IMR-90 (cell line): Measurements from ENCODE around the gene CAMTA1. TPM values are rescaled to one million over a fixed set of nuclear protein-coding genes. Genes with fewer than 3 reads are reported as not detected.

Source experiments
- ATAC-seq: fragments of 200-7000 bp; cut with Tn5 transposase; 2 replicates; pipeline ENCODE4 v1.9.1; 2020; ENCODE audit warnings: low read depth, mild to moderate bottlenecking, moderate library complexity
- BruUV-seq: library from RNA; stranded (reverse); fragments of 400-500 nt; replicated peaks from 2 replicates; lab custom pipeline; 2021; lab: Mats Ljungman, UMichigan
- CTCF ChIA-PET: fragments of 300-600 bp; formaldehyde crosslinking; extraction: SDS; loops from one replicate; lab custom pipeline; 2021; ENCODE audit warnings: antibody characterized with exemption; lab: Yijun Ruan, JAX
- POLR2A ChIA-PET: fragments of 300-600 bp; sonication (Branson Sonifier 250); formaldehyde crosslinking; loops from one replicate; lab custom pipeline; 2022; ENCODE audit warnings: antibody characterized with exemption; ENCODE audit not compliant: unreplicated experiment; lab: Charles Lee
- DNase-seq: peaks from one replicate; pipeline ENCODE4 v3.0.0; 2013
- H2AFZ ChIP-seq: replicated peaks from 2 replicates; pipeline ENCODE3; 2013; ENCODE audit warnings: low read length, mild to moderate bottlenecking; ENCODE audit not compliant: poor library complexity
- H2AK5ac ChIP-seq: 2 replicates; pipeline ENCODE4 v1.6.1; 2013; ENCODE audit warnings: low read depth, low read length, inconsistent platforms
- H2AK9ac ChIP-seq: replicated peaks from 2 replicates; pipeline ENCODE3; 2013; ENCODE audit warnings: mild to moderate bottlenecking, low read depth, low read length, moderate library complexity; ENCODE audit not compliant: poor library complexity
- H2BK120ac ChIP-seq: 2 replicates; pipeline ENCODE4 v1.6.1; 2013; ENCODE audit warnings: low read depth, low read length, inconsistent platforms
- H2BK15ac ChIP-seq: 3 replicates; pipeline ENCODE4 v1.6.1; 2013; ENCODE audit warnings: low read depth, low read length, inconsistent platforms
- H2BK20ac ChIP-seq: 2 replicates; pipeline ENCODE4 v1.6.1; 2013; ENCODE audit warnings: low read depth, mild to moderate bottlenecking, inconsistent platforms, low read length, moderate library complexity
- H2BK5ac ChIP-seq: 2 replicates; pipeline ENCODE4 v1.6.1; 2013; ENCODE audit warnings: mild to moderate bottlenecking, low read depth, low read length, inconsistent platforms; ENCODE audit not compliant: poor library complexity, severe bottlenecking
- H3K14ac ChIP-seq: replicated peaks from 2 replicates; pipeline ENCODE4 v1.6.1; 2013; ENCODE audit warnings: low read depth, low read length, inconsistent platforms
- H3K18ac ChIP-seq: 2 replicates; pipeline ENCODE4 v1.6.1; 2013; ENCODE audit warnings: low read depth, low read length, control low read depth
- H3K23ac ChIP-seq: 2 replicates; pipeline ENCODE4 v1.6.1; 2013; ENCODE audit warnings: low read depth, low read length, inconsistent platforms
- H3K27ac ChIP-seq: 2 replicates; pipeline ENCODE4 v1.5.1; 2013; ENCODE audit warnings: mild to moderate bottlenecking, control low read depth, low read length; ENCODE audit not compliant: insufficient read depth
- H3K27me3 ChIP-seq: 2 replicates; pipeline ENCODE4 v1.6.1; 2013; ENCODE audit warnings: low read length; ENCODE audit not compliant: control insufficient read depth, insufficient read depth
- H3K36me3 ChIP-seq: 2 replicates; pipeline ENCODE4 v1.6.1; 2013; ENCODE audit warnings: low read length, mixed read lengths; ENCODE audit not compliant: control insufficient read depth, insufficient read depth
- H3K4ac ChIP-seq: 2 replicates; pipeline ENCODE4 v1.6.1; 2013; ENCODE audit warnings: low read depth, low read length, inconsistent platforms
- H3K4me1 ChIP-seq: 2 replicates; pipeline ENCODE4 v1.6.1; 2013; ENCODE audit warnings: low read length, mixed read lengths; ENCODE audit not compliant: control insufficient read depth, insufficient read depth
- H3K4me2 ChIP-seq: 2 replicates; pipeline ENCODE4 v1.6.1; 2013; ENCODE audit warnings: low read depth, mild to moderate bottlenecking, control low read depth, low read length, moderate library complexity
- H3K4me3 ChIP-seq: 2 replicates; pipeline ENCODE4 v1.5.1; 2013; ENCODE audit warnings: low read depth, mild to moderate bottlenecking, control low read depth, low read length, moderate library complexity; ENCODE audit not compliant: insufficient read depth
- H3K56ac ChIP-seq: 2 replicates; pipeline ENCODE4 v1.6.1; 2013; ENCODE audit warnings: low read length, inconsistent platforms; ENCODE audit not compliant: insufficient read depth; ENCODE audit errors: extremely low read depth
- H3K79me1 ChIP-seq, 2 experiments: 2 replicates each; pipeline ENCODE4 v1.6.1; 2013; ENCODE audit warnings: low read length in 2 of 2, inconsistent platforms in 1 of 2, low read depth in 1 of 2
- H3K9ac ChIP-seq: 2 replicates; pipeline ENCODE4 v1.6.1; 2013; ENCODE audit warnings: low read depth, low read length, control low read depth
- H3K9me1 ChIP-seq: 2 replicates; pipeline ENCODE4 v1.6.1; 2013; ENCODE audit warnings: low read length, inconsistent platforms; ENCODE audit not compliant: insufficient read depth
- H3K9me3 ChIP-seq: 2 replicates; pipeline ENCODE4 v1.6.1; 2013; ENCODE audit warnings: low read length; ENCODE audit not compliant: control insufficient read depth, insufficient read depth
- H4K20me1 ChIP-seq: 2 replicates; pipeline ENCODE4 v1.6.1; 2013; ENCODE audit warnings: low read length, inconsistent platforms; ENCODE audit not compliant: insufficient read depth
- H4K5ac ChIP-seq: 2 replicates; pipeline ENCODE4 v1.6.1; 2013; ENCODE audit warnings: mild to moderate bottlenecking, low read depth, low read length, control low read depth
- H4K8ac ChIP-seq, 2 experiments: 2 replicates each; pipeline ENCODE4 v1.6.1; 2013; ENCODE audit warnings: low read depth in 2 of 2, low read length in 2 of 2, control low read depth in 1 of 2, inconsistent platforms in 1 of 2
- H4K91ac ChIP-seq: 2 replicates; pipeline ENCODE4 v1.6.1; 2013; ENCODE audit warnings: low read depth, low read length, inconsistent platforms; ENCODE audit not compliant: insufficient read depth
- BHLHE40 ChIP-seq: fragments of 150-350 bp; IDR thresholded peaks from 2 replicates; pipeline ENCODE4 v1.6.1; 2016; ENCODE audit warnings: mild to moderate bottlenecking, low read depth, low read length
- CEBPB ChIP-seq: IDR thresholded peaks from 2 replicates; pipeline ENCODE4 v1.6.1; 2012; ENCODE audit warnings: low read depth, low read length, improper control_type of control experiment
- CHD1 ChIP-seq: IDR thresholded peaks from 2 replicates; pipeline ENCODE4 v1.6.1; 2012; ENCODE audit warnings: low read depth, low read length, improper control_type of control experiment
- FOS ChIP-seq: fragments of 150-350 bp; IDR thresholded peaks from 2 replicates; pipeline ENCODE4 v1.6.1; 2016; ENCODE audit warnings: low read depth, low read length
- MAFK ChIP-seq: IDR thresholded peaks from 2 replicates; pipeline ENCODE4 v1.6.1; 2012; ENCODE audit warnings: low read depth, low read length, improper control_type of control experiment
- MXI1 ChIP-seq: IDR thresholded peaks from 2 replicates; pipeline ENCODE4 v1.6.1; 2012; ENCODE audit warnings: low read depth, mild to moderate bottlenecking, low read length, moderate library complexity, borderline replicate concordance
- NFE2L2 ChIP-seq: fragments of 150-350 bp; IDR thresholded peaks from 2 replicates; pipeline ENCODE4 v1.6.1; 2016; ENCODE audit warnings: low read depth, mild to moderate bottlenecking, low read length
- POLR2A ChIP-seq: IDR thresholded peaks from 2 replicates; pipeline ENCODE4 v1.6.1; 2012; ENCODE audit warnings: mild to moderate bottlenecking, low read depth, low read length
- RAD21 ChIP-seq: IDR thresholded peaks from 2 replicates; pipeline ENCODE4 v1.6.1; 2012; ENCODE audit warnings: low read length, improper control_type of control experiment
- RCOR1 ChIP-seq: IDR thresholded peaks from 2 replicates; pipeline ENCODE4 v1.6.1; 2012; ENCODE audit warnings: mild to moderate bottlenecking, low read length, improper control_type of control experiment; ENCODE audit not compliant: insufficient replicate concordance
- RFX5 ChIP-seq: IDR thresholded peaks from 2 replicates; pipeline ENCODE4 v1.8.0; 2012; ENCODE audit warnings: low read depth, mild to moderate bottlenecking, low read length, moderate library complexity
- SMC3 ChIP-seq: fragments of 150-350 bp; IDR thresholded peaks from 2 replicates; pipeline ENCODE4 v1.6.1; 2016; ENCODE audit warnings: low read depth, mild to moderate bottlenecking, antibody characterized with exemption, low read length, moderate library complexity
- WGBS, 2 experiments: methylation state at CpG; one replicate each; pipeline versions ENCODE4 v1.1.5 to v1.1.7; 2013; ENCODE audit warnings: missing lambda C conversion rate in 2 of 2; ENCODE audit not compliant: insufficient read length in 1 of 2; ENCODE audit errors: extremely low coverage in 2 of 2; 5-methylcytosine and 5-hydroxymethylcytosine counted together
- dilution Hi-C: fragments of 300-500 bp; cut with HindIII; formaldehyde crosslinking; loops from one replicate; pipeline ENCODE4 v1.14.3; 2018; ENCODE audit warnings: low sequenced_read_pairs; ENCODE audit not compliant: unreplicated experiment
- in situ Hi-C: fragments of 300-500 bp; cut with MboI; formaldehyde crosslinking; loops from 3 replicates; pipeline ENCODE4 v1.14.3; 2019; ENCODE audit warnings: low sequenced_read_pairs, inconsistent platforms, mixed read lengths
- intact Hi-C: fragments of 100-400 bp; cut with micrococcal nuclease; formaldehyde crosslinking; loops from 2 replicates; pipeline ENCODE4 v1.10.0; 2022
- polyA plus RNA-seq, 3 experiments: library from polyadenylated mRNA; depleted of rRNA; stranded (reverse); fragments of >200 nt; gene quantifications; 2 replicates each; pipeline ENCODE4 v1.2.3, GENCODE V29; 2012; ENCODE audit warnings: low replicate concordance in 1 of 3
- total RNA-seq: library from RNA; depleted of rRNA; stranded (reverse); fragments of >200 nt; gene quantifications from 2 replicates; pipeline ENCODE4 v1.2.3, GENCODE V29; 2012
- TF ChIP-seq, protein P1 (sequence below): conservative IDR thresholded peaks from 2 replicates; pipeline ENCODE4 v1.5.1; 2012; ENCODE audit warnings: mild to moderate bottlenecking, low read depth, low read length, improper control_type of control experiment
- TF ChIP-seq, protein P2 (sequence below): fragments of 150-350 bp; IDR thresholded peaks from 2 replicates; pipeline ENCODE4 v1.6.1; 2016; ENCODE audit warnings: low read depth, mild to moderate bottlenecking, low read length, moderate library complexity, borderline replicate concordance
- TF ChIP-seq, protein P3 (sequence below): fragments of 150-350 bp; IDR thresholded peaks from 2 replicates; pipeline ENCODE4 v1.6.1; 2017; ENCODE audit warnings: mild to moderate bottlenecking, antibody characterized with exemption, low read length, low read depth

CAMTA1 gene
- total and polyA plus RNA-seq, 2 of the 4 experiments (the other 2 are of a cell fraction) = 35.5 to 74.3 TPM

DNA sequence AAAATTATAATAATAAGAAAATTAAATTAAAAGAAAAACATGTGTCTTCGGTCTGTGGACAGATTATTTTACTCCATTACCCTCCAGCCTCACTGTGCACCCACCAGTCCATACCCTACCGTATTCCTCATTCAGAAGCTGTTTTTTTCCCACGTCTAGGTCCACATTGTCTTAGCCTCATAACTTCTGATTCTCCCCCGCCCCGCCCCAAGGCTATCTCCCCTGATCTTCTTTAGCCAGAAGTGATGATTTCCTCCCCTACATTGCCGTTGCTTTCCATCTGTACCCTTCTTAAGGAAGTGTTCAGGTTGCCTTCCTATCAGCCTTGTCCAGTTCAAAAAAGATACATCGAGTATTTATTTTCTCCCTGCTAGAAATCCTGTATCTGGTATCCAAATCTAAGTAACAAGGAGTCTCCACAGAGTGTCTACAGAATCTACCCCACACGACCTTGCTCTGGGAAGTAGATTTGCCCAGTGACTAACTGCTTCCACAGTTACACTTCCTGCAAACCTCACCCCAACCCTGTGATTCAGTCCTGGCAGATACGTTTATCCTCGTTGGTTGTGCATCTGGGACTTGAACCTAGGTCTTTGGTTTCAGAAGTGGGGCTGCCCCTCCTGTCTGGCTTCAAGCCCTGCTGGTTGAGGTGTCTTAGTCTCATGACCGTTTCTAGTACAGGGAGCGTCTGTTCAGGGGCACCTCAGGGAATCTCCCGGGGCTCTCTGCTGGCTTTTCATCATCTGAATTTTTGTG lies 470.2 kb downstream of the CAMTA1 start:
- peak overlapping the region; percentile 64; the same call in 1 of the 3 replicates for H2BK15ac ChIP-seq
- in situ Hi-C loops (no loop called here), dilution Hi-C loops (no loop called here), intact Hi-C loops (no loop called here)
- DNase-seq (peak; percentile 91), ATAC-seq (peak; percentile 73)
- no peak overlapping the region for H3K23ac ChIP-seq
- ChIA-PET CTCF (no interaction called here), POLR2A (no interaction called here)
- no peak overlapping the region for H3K4me2 ChIP-seq
- H4K91ac ChIP-seq = 0 out of 2 replicates have a peak overlapping the region, but pooled peaks have one; percentile 10
- no peak overlapping the region for H2AK9ac ChIP-seq
- H4K5ac ChIP-seq = peak overlapping the region; percentile 81; the same call in 1 of the 2 replicates
- H3K36me3 ChIP-seq = no peaks in the 10 kb centered on the region
- H4K8ac ChIP-seq = peak overlapping the region; percentile 50 to 51
- H3K9me3 ChIP-seq = no peaks in the 10 kb centered on the region
- no peaks in the 10 kb centered on the region for H3K9me1 ChIP-seq
- H3K4ac ChIP-seq = peak overlapping the region; percentile 60; the same call in 1 of the 2 replicates
- peak overlapping the region; percentile 15 for H2BK5ac ChIP-seq
- BruUV-seq = no TSS peak
- H2AK5ac ChIP-seq = peak overlapping the region; percentile 49; the same call in 1 of the 2 replicates
- H3K27me3 ChIP-seq = no peaks in the 10 kb centered on the region
- no peaks in the 10 kb centered on the region for H4K20me1 ChIP-seq
- H3K18ac ChIP-seq = peak overlapping the region; percentile 53; the same call in 1 of the 2 replicates
- peaks cover 9% of the 10 kb centered on the region for H3K4me1 ChIP-seq
- peak overlapping the region; percentile 55; the same call in 1 of the 2 replicates for H2BK120ac ChIP-seq
- WGBS, 2 experiments = 92% methylated on average over 2 of the region's 13 CpGs; no CpG with 5 or more reads in 1 of the 2 experiments
- no peak overlapping the region; the same call in 1 of the 2 replicates for H3K27ac ChIP-seq
- H3K9ac ChIP-seq = no peak overlapping the region
- peak overlapping the region; percentile 69 for H2AFZ ChIP-seq
- no peak overlapping the region for H3K56ac ChIP-seq
- peak overlapping the region; percentile 17 for H2BK20ac ChIP-seq
- no peak overlapping the region for H3K14ac ChIP-seq
- no peak overlapping the region for H3K4me3 ChIP-seq
- H3K79me1 ChIP-seq = no peaks in the 10 kb centered on the region
- TF ChIP-seq RCOR1 (no peak), BHLHE40 (no peak), MAFK (no peak), RAD21 (no peak), CHD1 (no peak), POLR2A (no peak), FOS (no peak), CEBPB (no peak), SMC3 (no peak; the same call in 1 of the 2 replicates), NFE2L2 (no peak), RFX5 (no peak), MXI1 (no peak)
- TF ChIP-seq, protein P1, sequence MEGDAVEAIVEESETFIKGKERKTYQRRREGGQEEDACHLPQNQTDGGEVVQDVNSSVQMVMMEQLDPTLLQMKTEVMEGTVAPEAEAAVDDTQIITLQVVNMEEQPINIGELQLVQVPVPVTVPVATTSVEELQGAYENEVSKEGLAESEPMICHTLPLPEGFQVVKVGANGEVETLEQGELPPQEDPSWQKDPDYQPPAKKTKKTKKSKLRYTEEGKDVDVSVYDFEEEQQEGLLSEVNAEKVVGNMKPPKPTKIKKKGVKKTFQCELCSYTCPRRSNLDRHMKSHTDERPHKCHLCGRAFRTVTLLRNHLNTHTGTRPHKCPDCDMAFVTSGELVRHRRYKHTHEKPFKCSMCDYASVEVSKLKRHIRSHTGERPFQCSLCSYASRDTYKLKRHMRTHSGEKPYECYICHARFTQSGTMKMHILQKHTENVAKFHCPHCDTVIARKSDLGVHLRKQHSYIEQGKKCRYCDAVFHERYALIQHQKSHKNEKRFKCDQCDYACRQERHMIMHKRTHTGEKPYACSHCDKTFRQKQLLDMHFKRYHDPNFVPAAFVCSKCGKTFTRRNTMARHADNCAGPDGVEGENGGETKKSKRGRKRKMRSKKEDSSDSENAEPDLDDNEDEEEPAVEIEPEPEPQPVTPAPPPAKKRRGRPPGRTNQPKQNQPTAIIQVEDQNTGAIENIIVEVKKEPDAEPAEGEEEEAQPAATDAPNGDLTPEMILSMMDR = no peak
- TF ChIP-seq, protein P2, sequence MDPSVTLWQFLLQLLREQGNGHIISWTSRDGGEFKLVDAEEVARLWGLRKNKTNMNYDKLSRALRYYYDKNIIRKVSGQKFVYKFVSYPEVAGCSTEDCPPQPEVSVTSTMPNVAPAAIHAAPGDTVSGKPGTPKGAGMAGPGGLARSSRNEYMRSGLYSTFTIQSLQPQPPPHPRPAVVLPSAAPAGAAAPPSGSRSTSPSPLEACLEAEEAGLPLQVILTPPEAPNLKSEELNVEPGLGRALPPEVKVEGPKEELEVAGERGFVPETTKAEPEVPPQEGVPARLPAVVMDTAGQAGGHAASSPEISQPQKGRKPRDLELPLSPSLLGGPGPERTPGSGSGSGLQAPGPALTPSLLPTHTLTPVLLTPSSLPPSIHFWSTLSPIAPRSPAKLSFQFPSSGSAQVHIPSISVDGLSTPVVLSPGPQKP = no peak
- TF ChIP-seq, protein P3, sequence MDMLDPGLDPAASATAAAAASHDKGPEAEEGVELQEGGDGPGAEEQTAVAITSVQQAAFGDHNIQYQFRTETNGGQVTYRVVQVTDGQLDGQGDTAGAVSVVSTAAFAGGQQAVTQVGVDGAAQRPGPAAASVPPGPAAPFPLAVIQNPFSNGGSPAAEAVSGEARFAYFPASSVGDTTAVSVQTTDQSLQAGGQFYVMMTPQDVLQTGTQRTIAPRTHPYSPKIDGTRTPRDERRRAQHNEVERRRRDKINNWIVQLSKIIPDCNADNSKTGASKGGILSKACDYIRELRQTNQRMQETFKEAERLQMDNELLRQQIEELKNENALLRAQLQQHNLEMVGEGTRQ = no peak
